ENCODE data around the gene ASCC2. TPM values are rescaled to one million over a fixed set of nuclear protein-coding genes. Genes with fewer than 3 reads are reported as not detected.
"Not testable (repeated sequence)": the region's sequence is repeated elsewhere in the genome, so short reads cannot be mapped to it uniquely, and the experiment has no call there.

Gene ASCC2
- total RNA-seq, 1 experiment from 2014 or later, result 47.0 TPM

DNA sequence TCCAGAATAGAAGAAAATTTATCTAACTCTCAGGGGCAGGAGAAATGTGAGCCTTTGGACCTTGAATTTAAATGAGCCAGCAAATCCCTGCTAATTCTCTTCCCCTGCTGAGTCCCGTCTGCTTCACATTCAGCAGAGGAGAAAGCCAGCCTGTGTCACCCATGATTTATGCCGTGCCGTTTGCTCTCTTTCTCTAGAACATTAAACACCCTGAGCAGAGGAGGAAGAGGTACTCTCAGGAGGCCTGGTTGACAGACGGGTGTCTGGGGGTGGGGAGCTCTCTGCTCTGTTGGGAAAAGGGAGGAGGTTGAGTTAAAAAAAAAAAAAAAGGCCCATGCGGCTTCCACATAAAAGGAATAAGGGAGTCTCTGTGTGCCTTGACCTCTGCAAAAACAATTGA, 33.6 kb upstream of the ASCC2 start:
- no peaks in the 10 kb centered on the region for H3K27me3 ChIP-seq (replicated peaks)
- no peaks in the 10 kb centered on the region for H3K4me1 ChIP-seq (replicated peaks)
- H3K36me3 ChIP-seq, result no peaks in the 10 kb centered on the region
- no peak overlapping the region for H3K27ac ChIP-seq
- peak in 1 of 2 experiments; percentile 20 for DNase-seq (ENCODE audit: low read depth in 1 of 2, low spot score in 2 of 2)
- no peaks in the 10 kb centered on the region for H3K9me3 ChIP-seq (replicated peaks)
- no peak overlapping the region for H3K4me3 ChIP-seq

DNA sequence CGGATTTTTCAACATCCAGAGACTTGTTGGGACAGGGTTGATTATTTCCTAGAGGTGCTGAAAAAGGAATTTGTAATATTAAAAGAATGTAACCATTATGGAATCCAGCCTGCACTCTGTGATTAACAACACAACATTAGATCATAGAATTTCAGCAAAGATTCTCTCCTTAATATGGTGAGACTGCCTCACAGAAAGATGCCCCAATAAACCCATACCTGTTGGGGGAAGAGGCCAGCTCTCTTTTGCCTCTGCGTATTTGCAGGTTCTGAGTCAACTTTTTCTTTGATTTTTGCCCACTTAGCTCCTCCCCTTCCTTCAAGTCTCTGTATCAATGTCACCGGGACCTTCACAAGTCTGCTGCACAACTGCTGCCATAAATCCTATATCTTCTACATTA, 32.5 kb upstream of the ASCC2 start:
- Histone ChIP-seq H3K9me3 (replicated peaks) (no peaks in the 10 kb centered on the region), H3K36me3 (no peaks in the 10 kb centered on the region), H3K27me3 (replicated peaks) (no peaks in the 10 kb centered on the region), H3K27ac (no peak overlapping the region), H3K4me3 (no peak overlapping the region), H3K4me1 (replicated peaks) (no peaks in the 10 kb centered on the region)
- no peak for DNase-seq (ENCODE audit: low read depth in 1 of 2, low spot score in 2 of 2)

DNA sequence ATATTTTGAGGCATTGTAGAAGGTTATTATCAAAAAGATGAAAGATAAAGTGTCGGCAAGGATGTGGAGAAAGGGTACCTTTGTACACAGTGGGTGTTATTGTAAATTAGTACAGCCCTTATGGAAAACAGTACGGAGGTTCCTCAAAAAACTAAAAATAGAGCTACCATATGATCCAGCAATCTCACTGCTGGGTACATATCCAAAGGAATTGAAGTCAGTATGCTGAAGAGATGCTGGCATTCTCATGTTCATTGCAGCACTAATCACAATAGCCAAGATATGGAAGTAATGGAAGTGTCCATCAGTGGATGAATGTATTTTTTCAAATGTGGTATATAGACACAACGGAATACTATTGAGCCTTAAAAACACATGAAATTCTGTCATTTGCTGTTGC, 29.8 kb upstream of the ASCC2 start:
- no peaks in the 10 kb centered on the region for H3K4me1 ChIP-seq (replicated peaks)
- no peaks in the 10 kb centered on the region for H3K27me3 ChIP-seq (replicated peaks)
- no peak overlapping the region for H3K27ac ChIP-seq
- H3K9me3 ChIP-seq (replicated peaks), result no peaks in the 10 kb centered on the region
- no peak overlapping the region for H3K4me3 ChIP-seq
- no peaks in the 10 kb centered on the region for H3K36me3 ChIP-seq
- no peak for DNase-seq (ENCODE audit: low read depth in 1 of 2, low spot score in 2 of 2)

DNA sequence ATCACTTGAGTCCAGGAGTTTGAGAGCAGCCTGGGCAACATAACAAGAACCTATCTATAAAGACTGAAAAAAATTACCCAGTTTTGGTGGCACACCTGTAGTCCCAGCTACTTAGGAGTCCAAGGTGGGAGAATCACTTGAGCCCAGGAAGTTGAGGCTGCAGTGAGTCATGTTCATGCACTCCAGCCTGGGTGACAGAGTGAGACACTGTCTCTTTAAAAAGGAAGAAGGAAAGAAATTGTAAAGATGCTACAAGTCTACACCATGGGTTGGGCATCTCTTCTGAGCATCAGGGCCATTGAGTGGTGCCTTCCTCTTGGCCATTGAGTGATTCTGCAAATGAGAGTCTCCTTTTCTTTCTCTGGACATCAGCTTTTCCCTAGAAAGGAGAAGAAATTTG, 29.2 kb upstream of the ASCC2 start:
- no peaks in the 10 kb centered on the region for H3K36me3 ChIP-seq
- no peaks in the 10 kb centered on the region for H3K9me3 ChIP-seq (replicated peaks)
- no peaks in the 10 kb centered on the region for H3K4me1 ChIP-seq (replicated peaks)
- peak in 1 of 2 experiments; percentile 15 for DNase-seq (ENCODE audit: low read depth in 1 of 2, low spot score in 2 of 2)
- H3K4me3 ChIP-seq, result no peak overlapping the region
- H3K27me3 ChIP-seq (replicated peaks), result no peaks in the 10 kb centered on the region
- H3K27ac ChIP-seq, result no peak overlapping the region

DNA sequence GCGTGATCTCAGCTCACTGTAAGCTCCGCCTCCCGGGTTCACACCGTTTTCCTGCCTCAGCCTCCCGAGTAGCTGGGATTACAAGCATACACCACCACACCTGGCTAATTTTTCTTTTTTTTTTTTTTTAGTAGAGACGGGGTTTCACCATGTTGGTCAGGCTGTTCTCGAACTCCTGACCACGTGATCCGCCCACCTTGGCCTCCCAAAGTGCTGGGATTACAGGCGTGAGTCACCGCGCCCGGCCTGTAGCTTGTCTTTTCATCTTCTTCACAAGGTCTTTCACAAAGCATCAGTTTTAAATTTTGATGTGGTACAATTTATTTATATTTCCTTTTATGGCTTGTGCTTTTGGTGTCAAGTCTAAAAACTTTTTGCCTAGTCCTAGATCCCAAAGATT, 27.5 kb upstream of the ASCC2 start:
- not testable (repeated sequence) for H3K4me3 ChIP-seq; H3K9me3 ChIP-seq (replicated peaks); H3K27me3 ChIP-seq (replicated peaks); H3K4me1 ChIP-seq (replicated peaks); H3K36me3 ChIP-seq; H3K27ac ChIP-seq
- DNase-seq (ENCODE audit: low read depth in 1 of 2, low spot score in 2 of 2), result peak in 1 of 2 experiments; percentile 40

DNA sequence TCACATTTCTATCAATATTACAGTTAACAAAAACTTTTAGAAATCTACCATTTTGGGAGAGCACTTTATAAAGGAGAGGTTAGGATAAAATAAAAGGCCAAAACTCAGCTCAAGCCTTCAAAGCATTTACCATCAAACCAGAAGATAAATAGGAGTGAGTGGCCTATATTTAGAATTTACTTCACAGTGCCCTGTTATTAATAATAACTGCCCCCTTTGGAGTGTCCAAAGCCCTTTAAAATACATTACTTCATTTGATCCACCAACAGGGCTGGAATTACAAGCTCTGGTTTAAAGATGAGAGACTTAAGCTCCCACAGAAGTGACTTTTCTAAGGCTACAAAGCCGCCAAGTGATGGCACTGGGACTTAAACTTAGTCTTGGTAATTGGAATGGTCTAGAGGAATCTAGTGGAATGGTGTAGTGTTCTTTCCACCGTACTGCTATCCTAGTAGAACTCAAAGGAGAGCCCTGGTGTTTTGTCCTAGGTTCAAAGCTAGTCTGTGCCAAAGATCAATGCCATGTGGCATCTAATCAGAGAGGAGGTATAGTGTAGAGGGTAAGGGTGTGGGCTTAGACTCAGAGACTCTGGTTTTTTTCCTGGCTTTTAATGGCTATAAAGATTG, 23.7 kb upstream of the ASCC2 start:
- Histone ChIP-seq H3K27ac (no peak overlapping the region), H3K9me3 (replicated peaks) (no peaks in the 10 kb centered on the region), H3K4me1 (replicated peaks) (no peaks in the 10 kb centered on the region), H3K27me3 (replicated peaks) (no peaks in the 10 kb centered on the region), H3K36me3 (no peaks in the 10 kb centered on the region), H3K4me3 (no peak overlapping the region)
- DNase-seq (ENCODE audit: low read depth in 1 of 2, low spot score in 2 of 2), result no peak

DNA sequence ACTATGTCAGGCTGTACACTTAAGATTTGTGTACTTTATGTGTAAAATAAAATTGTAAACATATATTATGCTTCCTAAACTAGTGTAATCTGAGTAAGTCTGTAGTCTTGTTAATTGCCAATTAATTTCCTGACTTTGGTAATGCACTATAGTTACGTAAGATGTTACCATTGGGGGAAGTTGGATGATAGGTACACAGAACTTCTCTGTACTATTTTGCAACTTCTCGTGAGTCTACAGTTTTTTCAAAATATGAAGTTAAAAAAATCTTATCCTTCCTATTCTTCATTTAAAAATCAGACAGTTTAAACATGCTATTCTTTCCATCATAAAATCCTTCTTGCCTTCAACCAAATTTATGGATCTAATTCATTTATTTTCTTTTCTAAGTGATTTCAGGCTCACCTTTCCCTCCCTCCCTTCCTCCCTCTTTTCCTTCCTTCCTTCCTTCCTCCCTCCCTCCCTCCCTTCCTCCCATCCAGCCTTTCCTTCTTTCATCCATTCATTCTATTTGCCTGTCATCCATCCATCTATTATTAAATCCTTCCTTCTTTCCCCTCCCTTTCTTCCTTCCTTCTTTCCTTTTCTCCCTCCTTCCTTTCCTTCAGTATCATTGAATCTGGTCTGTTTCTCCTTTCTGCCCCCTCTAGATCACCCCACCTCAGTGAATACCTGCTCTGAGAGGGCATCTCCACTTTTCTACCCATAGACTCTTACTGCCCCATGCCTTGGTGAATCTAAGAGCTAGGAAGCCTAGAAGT, 22.1 kb upstream of the ASCC2 start:
- DNase-seq (ENCODE audit: low read depth in 1 of 2, low spot score in 2 of 2), result no peak
- Histone ChIP-seq H3K36me3 (no peaks in the 10 kb centered on the region), H3K9me3 (replicated peaks) (no peaks in the 10 kb centered on the region), H3K4me1 (replicated peaks) (no peaks in the 10 kb centered on the region), H3K27ac (no peak overlapping the region), H3K4me3 (no peak overlapping the region), H3K27me3 (replicated peaks) (no peaks in the 10 kb centered on the region)

DNA sequence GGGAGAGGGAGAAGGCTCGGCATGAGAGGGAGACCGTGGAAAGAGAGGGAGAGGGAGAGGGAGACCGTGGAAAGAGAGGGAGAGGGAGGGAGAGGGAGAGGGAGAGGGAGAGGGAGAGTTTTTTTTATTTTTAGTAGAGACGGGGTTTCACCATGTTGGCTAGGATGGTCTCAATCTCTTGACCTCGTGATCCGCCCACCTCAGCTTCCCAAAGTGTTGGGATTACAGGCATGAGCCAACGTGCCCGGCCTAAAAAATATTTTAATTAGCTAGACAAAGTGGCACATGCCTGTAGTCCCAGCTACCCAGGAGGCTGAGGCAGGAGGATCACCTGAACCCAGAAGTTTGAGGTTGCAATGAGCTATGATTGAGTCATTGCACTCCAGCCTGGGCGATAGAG, 21.0 kb upstream of the ASCC2 start:
- H3K27ac ChIP-seq; H3K4me1 ChIP-seq (replicated peaks); H3K9me3 ChIP-seq (replicated peaks); DNase-seq (ENCODE audit: low read depth in 1 of 2, low spot score in 2 of 2); H3K27me3 ChIP-seq (replicated peaks); H3K4me3 ChIP-seq; H3K36me3 ChIP-seq: not testable (repeated sequence)

DNA sequence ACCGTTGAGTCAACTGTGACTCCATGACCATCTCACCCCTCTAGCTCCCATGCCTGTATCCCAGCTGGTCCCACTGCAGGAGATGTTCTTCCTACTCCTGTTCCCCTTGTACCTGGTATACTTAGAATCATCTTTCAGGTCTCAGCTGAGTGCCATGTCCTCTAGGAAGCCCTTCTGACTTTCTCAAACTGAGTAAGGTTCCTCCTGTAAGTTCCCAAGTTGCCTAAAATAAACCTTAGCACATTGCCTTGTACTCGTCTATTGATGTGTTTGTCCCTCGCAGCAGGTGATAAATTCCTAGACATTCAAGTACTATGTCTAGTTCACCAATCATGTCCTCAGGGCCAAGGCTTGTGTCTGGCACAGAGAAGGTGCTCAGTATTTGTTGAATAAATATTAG, 18.4 kb upstream of the ASCC2 start:
- Histone ChIP-seq H3K4me3 (no peak overlapping the region), H3K27ac (no peak overlapping the region), H3K36me3 (no peaks in the 10 kb centered on the region), H3K27me3 (replicated peaks) (no peaks in the 10 kb centered on the region), H3K9me3 (replicated peaks) (no peaks in the 10 kb centered on the region), H3K4me1 (replicated peaks) (peaks cover 13% of the 10 kb centered on the region)
- no peak for DNase-seq (ENCODE audit: low read depth in 1 of 2, low spot score in 2 of 2)

DNA sequence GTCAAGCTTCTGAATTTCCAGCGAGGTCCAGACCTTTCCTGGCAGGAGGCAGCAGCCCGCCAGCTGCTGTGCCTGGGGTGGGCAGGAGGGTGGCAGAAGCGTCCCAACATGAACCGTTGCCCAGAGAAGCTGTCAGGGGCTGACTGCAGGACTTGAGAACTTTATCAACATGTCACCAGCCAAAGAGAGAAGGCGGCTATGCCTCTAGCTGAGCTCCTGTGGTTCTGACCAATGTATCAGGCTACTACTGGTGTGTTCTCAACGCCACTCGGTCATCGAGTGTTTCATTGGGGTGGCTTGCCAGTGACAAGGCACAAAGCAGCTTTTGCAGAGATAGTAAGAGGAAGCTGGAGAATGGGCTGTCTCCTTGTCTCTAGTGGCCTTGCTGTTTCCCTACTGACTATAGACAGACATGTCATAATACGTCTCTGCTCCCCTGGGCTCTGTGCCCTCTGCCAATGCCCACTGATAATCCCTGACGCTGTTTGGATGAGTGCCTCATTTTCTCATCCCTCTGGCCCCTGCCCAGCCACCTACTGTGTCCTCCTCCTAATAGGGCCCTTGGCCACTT, 17.6 kb upstream of the ASCC2 start:
- H3K9me3 ChIP-seq (replicated peaks), result no peaks in the 10 kb centered on the region
- peaks cover 13% of the 10 kb centered on the region for H3K4me1 ChIP-seq (replicated peaks)
- DNase-seq (ENCODE audit: low read depth in 1 of 2, low spot score in 2 of 2), result no peak
- no peak overlapping the region for H3K4me3 ChIP-seq
- H3K27ac ChIP-seq, result no peak overlapping the region
- H3K27me3 ChIP-seq (replicated peaks), result no peaks in the 10 kb centered on the region
- no peaks in the 10 kb centered on the region for H3K36me3 ChIP-seq

DNA sequence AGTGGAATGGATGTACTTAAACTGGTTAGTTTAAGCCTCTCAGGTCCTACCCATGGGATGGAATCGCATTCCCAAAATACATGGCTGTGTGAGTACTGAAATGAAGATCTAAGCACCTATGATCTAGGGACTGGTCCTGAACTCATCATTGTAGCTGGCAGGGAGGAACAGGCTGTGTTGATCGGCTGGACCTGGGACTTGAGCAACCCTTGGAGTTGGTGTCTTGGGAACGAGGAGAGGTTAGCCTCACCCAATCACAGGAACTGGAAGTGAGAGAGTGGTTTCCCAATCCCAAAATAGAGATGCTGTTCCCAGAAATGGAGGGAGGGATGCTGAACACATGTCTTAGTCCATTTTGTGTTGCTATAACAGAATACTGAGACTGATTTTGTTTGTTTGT, 16.4 kb upstream of the ASCC2 start:
- H3K4me1 ChIP-seq (replicated peaks), result peaks cover 19% of the 10 kb centered on the region
- H3K27ac ChIP-seq, result no peak overlapping the region
- DNase-seq (ENCODE audit: low read depth in 1 of 2, low spot score in 2 of 2), result no peak
- no peaks in the 10 kb centered on the region for H3K27me3 ChIP-seq (replicated peaks)
- H3K9me3 ChIP-seq (replicated peaks), result no peaks in the 10 kb centered on the region
- no peaks in the 10 kb centered on the region for H3K36me3 ChIP-seq
- H3K4me3 ChIP-seq, result no peak overlapping the region

DNA sequence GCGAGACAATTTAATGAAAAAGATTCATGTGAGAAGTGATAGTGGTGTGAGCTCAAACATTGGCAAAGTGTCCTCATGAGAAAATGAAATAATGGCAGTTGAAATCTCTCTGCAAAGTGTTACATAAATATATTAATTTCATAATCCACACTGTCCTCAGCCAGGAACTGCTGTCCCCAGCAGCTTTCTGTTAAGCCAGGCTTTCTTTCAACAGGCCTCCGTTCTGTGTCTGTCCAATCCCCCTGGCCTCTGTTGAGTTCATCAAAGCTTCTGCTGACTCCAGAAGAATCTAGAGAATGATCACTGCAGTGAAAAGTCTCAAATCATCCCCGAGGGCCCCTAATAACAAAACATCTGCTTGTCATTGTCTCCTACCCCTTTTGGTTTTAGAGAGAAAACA, 10.0 kb upstream of the ASCC2 start:
- no peaks in the 10 kb centered on the region for H3K36me3 ChIP-seq
- H3K4me3 ChIP-seq, result no peak overlapping the region
- peaks cover 36% of the 10 kb centered on the region for H3K4me1 ChIP-seq (replicated peaks)
- H3K27me3 ChIP-seq (replicated peaks), result no peaks in the 10 kb centered on the region
- peak overlapping the region; percentile 92 for H3K27ac ChIP-seq
- no peaks in the 10 kb centered on the region for H3K9me3 ChIP-seq (replicated peaks)
- no peak for DNase-seq (ENCODE audit: low read depth in 1 of 2, low spot score in 2 of 2)

DNA sequence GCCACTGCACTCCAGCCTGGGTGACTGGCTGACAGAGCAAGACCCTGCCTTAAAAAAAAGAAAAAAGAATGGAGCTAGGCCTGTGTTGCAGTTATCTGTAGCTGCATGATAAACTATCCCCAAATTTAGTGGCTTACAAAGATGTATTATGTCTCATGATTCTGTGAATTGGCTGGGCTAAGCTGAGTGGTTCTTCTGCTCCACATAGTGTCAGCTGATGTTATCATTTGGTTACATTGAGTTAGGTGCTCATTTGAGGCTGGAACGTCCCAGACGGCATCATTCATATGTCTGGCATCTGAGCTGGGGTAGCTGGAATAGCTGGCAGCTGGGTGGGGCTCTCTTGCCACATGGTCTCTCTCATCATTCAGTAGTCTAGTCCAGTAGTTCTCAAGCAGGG, 8.2 kb upstream of the ASCC2 start:
- no peak overlapping the region for H3K4me3 ChIP-seq
- peaks cover 46% of the 10 kb centered on the region for H3K4me1 ChIP-seq (replicated peaks)
- H3K27me3 ChIP-seq (replicated peaks), result no peaks in the 10 kb centered on the region
- no peaks in the 10 kb centered on the region for H3K9me3 ChIP-seq (replicated peaks)
- H3K36me3 ChIP-seq, result no peaks in the 10 kb centered on the region
- no peak overlapping the region for H3K27ac ChIP-seq
- DNase-seq (ENCODE audit: low read depth in 1 of 2, low spot score in 2 of 2), result no peak

DNA sequence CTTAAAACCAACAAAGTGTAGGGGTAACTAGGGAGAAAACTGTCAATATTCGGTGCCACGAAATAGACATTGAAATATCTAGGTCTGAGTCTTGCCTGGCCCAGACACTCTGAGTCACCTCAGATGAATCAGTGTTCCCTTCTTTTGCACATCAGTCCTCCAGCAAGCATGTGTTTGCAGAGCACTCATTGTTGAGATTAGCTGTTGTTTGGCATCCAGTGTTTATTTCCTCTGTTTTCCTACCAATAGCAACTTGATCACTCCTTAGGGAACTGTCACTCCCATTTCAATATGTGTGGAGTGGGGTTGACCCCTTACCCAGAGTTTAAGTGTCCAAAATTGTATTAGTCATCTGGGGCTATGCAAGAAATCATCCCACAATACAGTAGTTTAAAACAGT, 4.7 kb upstream of the ASCC2 start:
- Histone ChIP-seq H3K27me3 (replicated peaks) (no peaks in the 10 kb centered on the region), H3K9me3 (replicated peaks) (no peaks in the 10 kb centered on the region), H3K27ac (peak overlapping the region; percentile 90), H3K36me3 (no peaks in the 10 kb centered on the region), H3K4me3 (no peak overlapping the region), H3K4me1 (replicated peaks) (peaks cover 29% of the 10 kb centered on the region)
- peak; percentile 89 to 96 for DNase-seq (ENCODE audit: low read depth in 1 of 2, low spot score in 2 of 2)

All from SJSA1 (cell line).